HepG2 (cell line): ENCODE measurements around the gene GASK1A. TPM values are rescaled to one million over a fixed set of nuclear protein-coding genes. Genes with fewer than 3 reads are reported as not detected.
A peak's percentile ranks its signal among the peaks of the same experiment; 100 is the strongest.

ENCODE experiments used
- AFF4 ChIP-seq: sonication (generic); formaldehyde crosslinking; IDR thresholded peaks from 2 replicates; pipeline ENCODE4 v1.4.0; 2020; ENCODE audit warnings: missing genetic modification reagents
- CENPX ChIP-seq: sonication (generic); formaldehyde crosslinking; IDR thresholded peaks from 2 replicates; pipeline ENCODE4 v1.9.0; 2021; ENCODE audit warnings: mild to moderate bottlenecking, missing genetic modification reagents, moderate library complexity
- HOXA5 ChIP-seq: sonication (generic); formaldehyde crosslinking; IDR thresholded peaks from 2 replicates; pipeline ENCODE4 v1.4.0; 2020; ENCODE audit warnings: missing genetic modification reagents
- IKZF4 ChIP-seq: sonication (generic); formaldehyde crosslinking; IDR thresholded peaks from 2 replicates; pipeline ENCODE4 v1.5.1; 2020; ENCODE audit warnings: borderline replicate concordance, mild to moderate bottlenecking, low read depth, missing genetic modification reagents; ENCODE audit errors: not compliant biosample characterization
- ISL2 ChIP-seq: sonication (generic); formaldehyde crosslinking; IDR thresholded peaks from 2 replicates; pipeline ENCODE4 v1.5.0; 2020; ENCODE audit warnings: missing genetic modification reagents
- RBAK ChIP-seq: sonication (generic); formaldehyde crosslinking; IDR thresholded peaks from 2 replicates; pipeline ENCODE4 v1.5.1; 2020; ENCODE audit warnings: mild to moderate bottlenecking, missing genetic modification reagents
- REXO4 ChIP-seq: sonication (generic); formaldehyde crosslinking; IDR thresholded peaks from 2 replicates; pipeline ENCODE4 v1.8.0; 2022; ENCODE audit warnings: missing genetic modification reagents, mild to moderate bottlenecking, borderline replicate concordance
- SMAD3 ChIP-seq: sonication (generic); formaldehyde crosslinking; IDR thresholded peaks from 2 replicates; pipeline ENCODE4 v1.4.0; 2020; ENCODE audit warnings: missing genetic modification reagents
- TAF15 ChIP-seq: fragments of 200-400 bp; formaldehyde crosslinking; IDR thresholded peaks from one replicate; pipeline ENCODE4 v1.6.1; 2018; ENCODE audit warnings: mild to moderate bottlenecking, low read depth, low read length; ENCODE audit not compliant: poor library complexity, severe bottlenecking
- UBTF ChIP-seq: sonication (generic); formaldehyde crosslinking; IDR thresholded peaks from 2 replicates; pipeline ENCODE4 v1.4.0; 2020; ENCODE audit warnings: mild to moderate bottlenecking, missing genetic modification reagents
- ZBTB34 ChIP-seq: sonication (generic); formaldehyde crosslinking; IDR thresholded peaks from 2 replicates; pipeline ENCODE4 v1.8.0; 2022; ENCODE audit warnings: mild to moderate bottlenecking, missing genetic modification reagents
- ZBTB39 ChIP-seq: sonication (generic); formaldehyde crosslinking; IDR thresholded peaks from 2 replicates; pipeline ENCODE4 v1.5.0; 2020; ENCODE audit warnings: missing genetic modification reagents
- ZFP36 ChIP-seq: fragments of 150-350 bp; IDR thresholded peaks from 2 replicates; pipeline ENCODE4 v1.6.1; 2018; ENCODE audit warnings: borderline replicate concordance, low read length, low read depth; ENCODE audit not compliant: partially characterized antibody
- ZNF382 ChIP-seq: sonication (generic); formaldehyde crosslinking; IDR thresholded peaks from 2 replicates; pipeline ENCODE4 v1.5.0; 2020; ENCODE audit warnings: missing genetic modification reagents, mild to moderate bottlenecking, borderline replicate concordance
- ZNF441 ChIP-seq: sonication (generic); formaldehyde crosslinking; IDR thresholded peaks from 2 replicates; pipeline ENCODE4 v1.7.0; 2021; ENCODE audit warnings: missing genetic modification reagents, borderline replicate concordance
- ZNF496 ChIP-seq: sonication (generic); formaldehyde crosslinking; IDR thresholded peaks from 2 replicates; pipeline ENCODE4 v1.8.1; 2023; ENCODE audit warnings: mild to moderate bottlenecking, moderate library complexity, missing genetic modification reagents; ENCODE audit not compliant: insufficient replicate concordance
- ZNF605 ChIP-seq: sonication (generic); formaldehyde crosslinking; IDR thresholded peaks from 2 replicates; pipeline ENCODE4 v1.8.0; 2022; ENCODE audit warnings: mild to moderate bottlenecking, missing genetic modification reagents
- polyA plus RNA-seq, 8 experiments: library from polyadenylated mRNA; depleted of rRNA in 3 of 8; stranded (reverse) in 7 of 8; unstranded in 1 of 8; fragments of >200 nt; fragmentation: Illumina TruSeq in 4 of 8; extraction: Trizol in 4 of 8; gene quantifications; 2 replicates each; pipeline versions ENCODE4 v1.2.1 to v1.2.3, GENCODE V29; 2011 to 2016; ENCODE audit warnings: low read depth in 4 of 8, missing spikeins in 1 of 8, mixed read lengths in 1 of 8; ENCODE audit not compliant: insufficient read depth in 1 of 8
- total RNA-seq, 5 experiments: library from RNA; depleted of rRNA; stranded (reverse); fragments of >200 nt; fragmentation: Illumina TruSeq; extraction: Trizol; gene quantifications; 2 replicates each; pipeline ENCODE4 v1.2.3, GENCODE V29; 2016; ENCODE audit warnings: low read depth in 1 of 5

Gene GASK1A
- total and polyA plus RNA-seq, 2 of the 13 experiments (the other 11 are each of a cell fraction or from before 2014, with no cell fraction given): not detected

- TF ChIP-seq TAF15: no peak
- TF ChIP-seq ZNF496 (CRISPR knock-in tag): no peak
- no peak for TF ChIP-seq IKZF4 (CRISPR knock-in tag)
- TF ChIP-seq ZFP36: no peak
- no peak for TF ChIP-seq HOXA5 (CRISPR knock-in tag)
- TF ChIP-seq ZNF441 (CRISPR knock-in tag): no peak
- no peak for TF ChIP-seq REXO4 (CRISPR knock-in tag)
- no peak for TF ChIP-seq SMAD3 (CRISPR knock-in tag)
- TF ChIP-seq ZBTB34 (CRISPR knock-in tag): no peak
- no peak for TF ChIP-seq ZNF605 (CRISPR knock-in tag)
- TF ChIP-seq RBAK: no peak
- no peak for TF ChIP-seq ZBTB39
- TF ChIP-seq ISL2: peak; percentile 29; the same call in 1 of the 2 replicates
- no peak for TF ChIP-seq ZNF382
- peak; percentile 75 for TF ChIP-seq UBTF (CRISPR knock-in tag)
- TF ChIP-seq AFF4 (CRISPR knock-in tag): no peak
- no peak for TF ChIP-seq CENPX (CRISPR knock-in tag)
Observed at GRCh38 chr3:43105596-43106292, 126.6 kb downstream of the GASK1A start, which contains the start of gene POMGNT2 (continued).
